ENCODE results near the gene TMPRSS7.

The TMPRSS7 gene

GRCh38 chr3:112130638-112130993 is 96.1 kb downstream of the TMPRSS7 start:
- no peak for TF ChIP-seq ZNF274 (IDR thresholded peaks at IDR 0.05; ENCODE audit: low read depth, low read length)
- H3K4me3 ChIP-seq (ENCODE audit: low read length): peak overlapping the region; percentile 99
